GM13976 (cell line): Measurements from ENCODE around the gene PLA2G7.
"Not testable (repeated sequence)": the region's sequence is repeated elsewhere in the genome, so short reads cannot be mapped to it uniquely, and the experiment has no call there.

Source experiments
- DNase-seq: peaks from one replicate; pipeline ENCODE4 v3.0.0; 2012; ENCODE audit warnings: low spot score
- in situ Hi-C: fragments of 300-500 bp; cut with MboI; formaldehyde crosslinking; loops from one replicate; pipeline ENCODE4 v1.12.0; 2022; ENCODE audit warnings: low sequenced_read_pairs, mixed read lengths, inconsistent platforms; ENCODE audit not compliant: unreplicated experiment
- TF ChIP-seq, protein P1 (sequence below): IDR thresholded peaks from 2 replicates; pipeline ENCODE4 v1.5.1; 2012; ENCODE audit warnings: borderline replicate concordance, mild to moderate bottlenecking; ENCODE audit not compliant: insufficient read depth; ENCODE audit errors: extremely low read depth, missing control alignments, control extremely low read depth

The PLA2G7 gene

DNA sequence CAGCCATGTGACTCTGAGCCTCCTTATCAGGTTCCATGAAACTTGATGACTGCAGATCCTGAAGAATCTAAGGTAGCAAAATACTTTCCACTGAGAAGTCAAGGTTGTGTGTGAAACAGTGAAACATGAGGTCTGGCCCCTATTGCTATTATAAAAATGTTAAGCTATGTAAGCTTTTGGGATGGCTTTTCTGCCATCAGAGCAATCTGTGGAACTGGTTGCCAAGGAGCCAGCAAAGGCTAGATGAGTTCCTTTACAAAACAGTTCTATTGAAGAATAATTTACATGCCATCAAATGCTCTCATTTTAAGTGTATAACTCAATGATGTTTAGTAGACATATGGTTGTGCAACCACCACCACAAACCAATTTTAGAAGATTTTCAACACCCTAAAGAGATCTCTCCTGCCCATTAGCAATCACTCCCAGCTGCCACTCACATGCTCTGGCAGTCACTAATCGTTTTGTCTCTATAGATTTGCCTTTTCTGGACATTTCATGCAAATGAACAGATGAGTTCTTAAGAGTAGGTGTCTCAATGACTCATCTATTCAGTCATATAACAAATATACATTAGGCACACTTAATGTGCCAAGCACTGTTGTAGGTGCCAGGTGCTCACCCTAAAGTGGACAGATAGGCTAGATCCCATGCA lies 38.2 kb upstream of the PLA2G7 start:
- TF ChIP-seq, protein P1, sequence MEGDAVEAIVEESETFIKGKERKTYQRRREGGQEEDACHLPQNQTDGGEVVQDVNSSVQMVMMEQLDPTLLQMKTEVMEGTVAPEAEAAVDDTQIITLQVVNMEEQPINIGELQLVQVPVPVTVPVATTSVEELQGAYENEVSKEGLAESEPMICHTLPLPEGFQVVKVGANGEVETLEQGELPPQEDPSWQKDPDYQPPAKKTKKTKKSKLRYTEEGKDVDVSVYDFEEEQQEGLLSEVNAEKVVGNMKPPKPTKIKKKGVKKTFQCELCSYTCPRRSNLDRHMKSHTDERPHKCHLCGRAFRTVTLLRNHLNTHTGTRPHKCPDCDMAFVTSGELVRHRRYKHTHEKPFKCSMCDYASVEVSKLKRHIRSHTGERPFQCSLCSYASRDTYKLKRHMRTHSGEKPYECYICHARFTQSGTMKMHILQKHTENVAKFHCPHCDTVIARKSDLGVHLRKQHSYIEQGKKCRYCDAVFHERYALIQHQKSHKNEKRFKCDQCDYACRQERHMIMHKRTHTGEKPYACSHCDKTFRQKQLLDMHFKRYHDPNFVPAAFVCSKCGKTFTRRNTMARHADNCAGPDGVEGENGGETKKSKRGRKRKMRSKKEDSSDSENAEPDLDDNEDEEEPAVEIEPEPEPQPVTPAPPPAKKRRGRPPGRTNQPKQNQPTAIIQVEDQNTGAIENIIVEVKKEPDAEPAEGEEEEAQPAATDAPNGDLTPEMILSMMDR, result no peak
- in situ Hi-C loops, result no loop called here
- no peak for DNase-seq

DNA sequence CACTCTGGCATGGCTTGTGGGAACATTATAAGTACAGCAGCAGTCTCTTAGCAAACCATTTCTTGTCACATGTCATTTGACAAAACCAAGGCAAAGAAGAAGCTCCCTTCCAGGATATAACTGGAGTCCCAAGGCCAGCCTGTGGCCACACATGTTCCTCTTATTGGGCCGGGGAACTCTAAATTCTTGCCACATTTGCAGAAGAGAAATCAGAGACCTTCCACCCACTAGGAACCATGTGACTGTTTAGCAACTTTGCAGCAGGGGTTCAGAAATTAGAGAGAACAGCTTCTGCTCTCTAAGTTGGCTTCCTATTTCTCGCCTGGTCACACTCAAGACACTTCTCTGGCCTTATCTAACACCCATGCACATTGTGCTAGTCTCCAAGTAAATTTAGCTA lies 37.6 kb upstream of the PLA2G7 start:
- in situ Hi-C loops, result no loop called here
- TF ChIP-seq, protein P1, result no peak
- DNase-seq, result peak; percentile 9

DNA sequence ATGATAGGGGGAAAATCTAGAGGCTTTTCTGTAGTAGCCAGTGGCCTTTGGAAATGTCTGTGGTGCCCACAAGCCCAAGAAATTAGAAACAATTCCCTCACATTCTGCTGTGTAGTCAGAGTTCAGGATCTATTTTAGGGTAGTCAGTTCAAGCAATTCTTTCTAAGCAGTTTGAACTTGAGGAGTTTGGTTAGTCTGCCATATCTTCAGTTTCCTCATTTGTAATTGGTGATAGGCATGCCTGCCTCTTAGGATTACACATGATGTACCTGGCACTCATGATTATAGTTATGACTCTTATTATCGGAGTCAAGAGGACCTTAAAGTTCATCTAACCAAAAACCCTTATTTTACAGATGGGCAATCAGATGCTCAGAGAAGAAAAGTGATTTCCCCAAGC lies 36.8 kb upstream of the PLA2G7 start:
- TF ChIP-seq, protein P1, result no peak
- DNase-seq, result no peak
- in situ Hi-C loops, result no loop called here

DNA sequence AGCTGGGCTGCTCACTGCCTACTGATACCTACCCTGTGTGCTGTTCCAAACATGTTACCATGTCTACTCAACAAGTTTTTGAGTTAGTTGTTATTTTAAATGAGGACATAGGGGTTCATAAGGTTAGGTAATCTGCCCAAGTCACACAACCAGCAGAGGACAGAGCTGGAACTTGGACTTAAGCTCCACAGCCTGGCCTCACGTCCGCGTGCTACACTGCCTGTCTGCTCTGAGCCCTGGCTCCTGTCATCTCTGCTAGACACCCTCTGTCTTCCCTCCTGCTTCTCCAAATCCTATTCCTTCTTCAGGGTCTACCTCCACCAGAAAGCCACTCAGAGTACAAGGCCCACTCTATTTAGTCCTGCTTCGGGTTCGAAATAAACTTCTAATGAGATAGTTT lies 29.8 kb upstream of the PLA2G7 start:
- DNase-seq, result no peak
- TF ChIP-seq, protein P1, result no peak
- in situ Hi-C loops, result no loop called here

DNA sequence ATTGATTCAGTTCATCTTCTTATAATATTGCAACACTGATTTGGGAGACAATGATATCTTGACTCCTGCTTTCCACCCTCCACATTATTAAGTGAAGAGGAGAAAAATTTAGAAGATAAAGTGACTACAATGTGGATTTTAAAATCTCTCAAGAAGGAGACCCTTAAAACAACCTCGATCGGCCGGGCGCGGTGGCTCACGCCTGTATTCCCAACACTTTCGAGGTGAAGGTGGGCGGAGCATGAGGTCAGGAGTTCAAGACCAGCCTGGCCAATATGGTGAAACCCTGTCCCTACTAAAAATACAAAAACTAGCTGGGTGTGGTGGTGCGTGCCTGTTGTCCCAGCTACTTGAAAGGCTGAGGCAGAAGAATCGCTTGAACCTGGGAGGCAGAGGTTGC lies 29.1 kb upstream of the PLA2G7 start:
- in situ Hi-C loops, DNase-seq: not testable (repeated sequence)

DNA sequence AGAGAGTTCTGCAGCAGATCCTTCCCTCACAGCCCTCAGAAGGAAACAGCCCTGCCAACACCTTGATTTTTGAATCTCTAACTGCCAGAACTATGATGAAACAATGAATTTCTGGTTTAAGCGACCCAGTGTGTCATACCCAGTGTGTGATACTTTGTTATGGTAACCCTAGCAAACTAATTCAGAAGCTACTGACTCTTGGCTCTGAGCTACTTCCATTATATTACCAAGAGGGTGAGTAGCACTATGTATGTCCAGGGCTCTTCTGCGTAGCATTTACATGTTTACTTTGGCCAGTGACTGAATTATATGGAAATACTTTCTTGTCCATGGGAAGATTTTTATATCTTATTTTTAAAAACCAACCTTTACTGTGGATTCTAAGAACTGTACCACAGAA lies 28.3 kb upstream of the PLA2G7 start:
- no peak for DNase-seq
- TF ChIP-seq, protein P1, result no peak
- in situ Hi-C loops, result no loop called here

DNA sequence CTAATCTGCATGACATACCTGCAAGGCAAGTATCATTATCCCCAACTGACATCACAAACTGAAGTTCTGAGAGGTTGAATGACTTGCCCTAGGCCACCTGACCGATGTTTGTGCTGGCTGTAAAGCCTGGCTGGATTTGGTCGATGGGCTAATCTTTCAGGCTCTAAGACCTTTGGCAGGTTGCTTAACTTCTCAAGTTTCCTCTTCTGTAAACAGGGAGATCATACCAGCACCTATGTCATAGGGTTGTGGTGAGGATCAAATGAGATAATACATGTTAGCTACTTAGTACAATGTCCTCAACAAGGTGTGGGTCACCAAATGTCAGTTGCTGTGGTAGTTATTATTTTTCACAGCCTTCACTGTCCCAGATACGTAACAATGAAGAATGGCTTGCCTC lies 25.8 kb upstream of the PLA2G7 start:
- no peak for DNase-seq
- TF ChIP-seq, protein P1, result no peak
- in situ Hi-C loops, result no loop called here
